Measurements from ENCODE around the gene PARS2.
A peak's percentile ranks its signal among the peaks of the same experiment; 100 is the strongest.

The PARS2 gene

GRCh38 chr1:54811739-54812655, 47.7 kb upstream of the PARS2 start:
- Histone ChIP-seq H4K91ac (ENCODE audit: low read depth, low read length) (no peak overlapping the region), H3K4me1 (ENCODE audit: control insufficient read depth in 1 of 2, insufficient read depth in 2 of 2, low read length in 2 of 2) (no peaks in the 10 kb centered on the region), H3K18ac (ENCODE audit: low read length) (no peak overlapping the region), H2AK5ac (ENCODE audit: low read length) (no peak overlapping the region), H3K23ac (ENCODE audit: low read length) (no peak overlapping the region), H3K79me2 (ENCODE audit: control insufficient read depth, insufficient read depth, low read length, poor library complexity) (no peaks in the 10 kb centered on the region), H2BK120ac (ENCODE audit: insufficient read depth, low read length, poor library complexity) (no peak overlapping the region), H4K8ac (ENCODE audit: low read depth, low read length) (no peak overlapping the region), H3K4me3 (ENCODE audit: low read depth, low read length) (no peak overlapping the region), H2BK12ac (ENCODE audit: low read length) (no peak overlapping the region), H3K36me3 (ENCODE audit: control insufficient read depth in 1 of 2, insufficient read depth in 2 of 2, low read length in 2 of 2) (no peaks in the 10 kb centered on the region), H2BK5ac (ENCODE audit: low read depth, low read length, poor library complexity) (no peak overlapping the region), H3K9me3 (ENCODE audit: insufficient read depth, low read depth, low read length) (no peaks in the 10 kb centered on the region), H3K14ac (ENCODE audit: low read length) (no peak overlapping the region), H2AFZ (ENCODE audit: insufficient read depth, low read length, poor library complexity) (no peak overlapping the region), H3K27me3 (ENCODE audit: insufficient read depth, low read length) (no peaks in the 10 kb centered on the region), H3K79me1 (ENCODE audit: low read length) (no peaks in the 10 kb centered on the region), H4K12ac (ENCODE audit: low read depth, low read length) (no peak overlapping the region), H3K9ac (ENCODE audit: low read length) (no peak overlapping the region), H3K4ac (ENCODE audit: low read depth, low read length) (no peak overlapping the region), H3K4me2 (ENCODE audit: low read length) (no peak overlapping the region), H3K27ac (ENCODE audit: low read depth, low read length) (no peak overlapping the region)
- WGBS (ENCODE audit: extremely low coverage, insufficient coverage, insufficient read length): no CpG with 5 or more reads among the region's 18 CpGs
- DNase-seq: no peak

GRCh38 chr1:54811066-54811465, 46.7 kb upstream of the PARS2 start:
- H3K79me1 ChIP-seq (ENCODE audit: low read length): no peaks in the 10 kb centered on the region
- no peaks in the 10 kb centered on the region for H3K9me3 ChIP-seq (ENCODE audit: insufficient read depth, low read depth, low read length)
- no peak overlapping the region for H2AK5ac ChIP-seq (ENCODE audit: low read length)
- H3K27ac ChIP-seq (ENCODE audit: low read depth, low read length): no peak overlapping the region
- no peak for DNase-seq
- no peak overlapping the region for H2AFZ ChIP-seq (ENCODE audit: insufficient read depth, low read length, poor library complexity)
- no peaks in the 10 kb centered on the region for H3K4me1 ChIP-seq (ENCODE audit: control insufficient read depth in 1 of 2, insufficient read depth in 2 of 2, low read length in 2 of 2)
- no peaks in the 10 kb centered on the region for H3K79me2 ChIP-seq (ENCODE audit: control insufficient read depth, insufficient read depth, low read length, poor library complexity)
- no peak overlapping the region for H4K8ac ChIP-seq (ENCODE audit: low read depth, low read length)
- no peak overlapping the region for H2BK5ac ChIP-seq (ENCODE audit: low read depth, low read length, poor library complexity)
- H3K27me3 ChIP-seq (ENCODE audit: insufficient read depth, low read length): no peaks in the 10 kb centered on the region
- no peak overlapping the region for H4K91ac ChIP-seq (ENCODE audit: low read depth, low read length)
- no peak overlapping the region for H3K4me2 ChIP-seq (ENCODE audit: low read length)
- no peak overlapping the region for H3K14ac ChIP-seq (ENCODE audit: low read length)
- H4K12ac ChIP-seq (ENCODE audit: low read depth, low read length): no peak overlapping the region
- no peak overlapping the region for H2BK120ac ChIP-seq (ENCODE audit: insufficient read depth, low read length, poor library complexity)
- no peak overlapping the region for H3K9ac ChIP-seq (ENCODE audit: low read length)
- H3K4me3 ChIP-seq (ENCODE audit: low read depth, low read length): no peak overlapping the region
- H3K36me3 ChIP-seq (ENCODE audit: control insufficient read depth in 1 of 2, insufficient read depth in 2 of 2, low read length in 2 of 2): no peaks in the 10 kb centered on the region
- no peak overlapping the region for H3K18ac ChIP-seq (ENCODE audit: low read length)
- H2BK12ac ChIP-seq (ENCODE audit: low read length): no peak overlapping the region
- no CpG with 5 or more reads among the region's 5 CpGs for WGBS (ENCODE audit: extremely low coverage, insufficient coverage, insufficient read length)
- no peak overlapping the region for H3K23ac ChIP-seq (ENCODE audit: low read length)
- H3K4ac ChIP-seq (ENCODE audit: low read depth, low read length): no peak overlapping the region

GRCh38 chr1:54810153-54810942, 46.0 kb upstream of the PARS2 start:
- Histone ChIP-seq H3K9ac (ENCODE audit: low read length) (no peak overlapping the region), H3K23ac (ENCODE audit: low read length) (no peak overlapping the region), H2BK12ac (ENCODE audit: low read length) (no peak overlapping the region), H3K4me2 (ENCODE audit: low read length) (no peak overlapping the region), H3K27ac (ENCODE audit: low read depth, low read length) (no peak overlapping the region), H3K14ac (ENCODE audit: low read length) (no peak overlapping the region), H3K9me3 (ENCODE audit: insufficient read depth, low read depth, low read length) (no peaks in the 10 kb centered on the region), H2BK5ac (ENCODE audit: low read depth, low read length, poor library complexity) (no peak overlapping the region), H2BK120ac (ENCODE audit: insufficient read depth, low read length, poor library complexity) (no peak overlapping the region), H3K79me1 (ENCODE audit: low read length) (no peaks in the 10 kb centered on the region), H3K4me3 (ENCODE audit: low read depth, low read length) (no peak overlapping the region), H3K27me3 (ENCODE audit: insufficient read depth, low read length) (no peaks in the 10 kb centered on the region), H2AK5ac (ENCODE audit: low read length) (no peak overlapping the region), H3K36me3 (ENCODE audit: control insufficient read depth in 1 of 2, insufficient read depth in 2 of 2, low read length in 2 of 2) (no peaks in the 10 kb centered on the region), H2AFZ (ENCODE audit: insufficient read depth, low read length, poor library complexity) (no peak overlapping the region), H4K8ac (ENCODE audit: low read depth, low read length) (no peak overlapping the region), H4K12ac (ENCODE audit: low read depth, low read length) (no peak overlapping the region), H3K4ac (ENCODE audit: low read depth, low read length) (no peak overlapping the region), H3K4me1 (ENCODE audit: control insufficient read depth in 1 of 2, insufficient read depth in 2 of 2, low read length in 2 of 2) (no peaks in the 10 kb centered on the region), H3K79me2 (ENCODE audit: control insufficient read depth, insufficient read depth, low read length, poor library complexity) (no peaks in the 10 kb centered on the region), H3K18ac (ENCODE audit: low read length) (no peak overlapping the region), H4K91ac (ENCODE audit: low read depth, low read length) (no peak overlapping the region)
- no CpG with 5 or more reads among the region's 13 CpGs for WGBS (ENCODE audit: extremely low coverage, insufficient coverage, insufficient read length)
- peak; percentile 41 to 75 for DNase-seq

GRCh38 chr1:54809496-54810074, 45.3 kb upstream of the PARS2 start:
- no peak overlapping the region for H3K23ac ChIP-seq (ENCODE audit: low read length)
- H3K4me3 ChIP-seq (ENCODE audit: low read depth, low read length): no peak overlapping the region
- no peak overlapping the region for H2AFZ ChIP-seq (ENCODE audit: insufficient read depth, low read length, poor library complexity)
- H3K27ac ChIP-seq (ENCODE audit: low read depth, low read length): no peak overlapping the region
- no peaks in the 10 kb centered on the region for H3K27me3 ChIP-seq (ENCODE audit: insufficient read depth, low read length)
- H4K91ac ChIP-seq (ENCODE audit: low read depth, low read length): no peak overlapping the region
- H3K79me1 ChIP-seq (ENCODE audit: low read length): no peaks in the 10 kb centered on the region
- no peak overlapping the region for H3K14ac ChIP-seq (ENCODE audit: low read length)
- H3K4me1 ChIP-seq (ENCODE audit: control insufficient read depth in 1 of 2, insufficient read depth in 2 of 2, low read length in 2 of 2): no peaks in the 10 kb centered on the region
- no peak overlapping the region for H4K8ac ChIP-seq (ENCODE audit: low read depth, low read length)
- no peak overlapping the region for H3K9ac ChIP-seq (ENCODE audit: low read length)
- H2BK5ac ChIP-seq (ENCODE audit: low read depth, low read length, poor library complexity): no peak overlapping the region
- H3K4me2 ChIP-seq (ENCODE audit: low read length): no peak overlapping the region
- no peak overlapping the region for H3K18ac ChIP-seq (ENCODE audit: low read length)
- H2BK12ac ChIP-seq (ENCODE audit: low read length): no peak overlapping the region
- no peak for DNase-seq
- no peak overlapping the region for H4K12ac ChIP-seq (ENCODE audit: low read depth, low read length)
- H2BK120ac ChIP-seq (ENCODE audit: insufficient read depth, low read length, poor library complexity): no peak overlapping the region
- H3K79me2 ChIP-seq (ENCODE audit: control insufficient read depth, insufficient read depth, low read length, poor library complexity): no peaks in the 10 kb centered on the region
- no peak overlapping the region for H3K4ac ChIP-seq (ENCODE audit: low read depth, low read length)
- H3K36me3 ChIP-seq (ENCODE audit: control insufficient read depth in 1 of 2, insufficient read depth in 2 of 2, low read length in 2 of 2): no peaks in the 10 kb centered on the region
- no peak overlapping the region for H2AK5ac ChIP-seq (ENCODE audit: low read length)
- no CpG with 5 or more reads among the region's 3 CpGs for WGBS (ENCODE audit: extremely low coverage, insufficient coverage, insufficient read length)
- no peaks in the 10 kb centered on the region for H3K9me3 ChIP-seq (ENCODE audit: insufficient read depth, low read depth, low read length)

Data from trophoblast cell (in vitro differentiated cells and primary cell).